ENCODE results near the gene RTCB.

RTCB gene

DNA sequence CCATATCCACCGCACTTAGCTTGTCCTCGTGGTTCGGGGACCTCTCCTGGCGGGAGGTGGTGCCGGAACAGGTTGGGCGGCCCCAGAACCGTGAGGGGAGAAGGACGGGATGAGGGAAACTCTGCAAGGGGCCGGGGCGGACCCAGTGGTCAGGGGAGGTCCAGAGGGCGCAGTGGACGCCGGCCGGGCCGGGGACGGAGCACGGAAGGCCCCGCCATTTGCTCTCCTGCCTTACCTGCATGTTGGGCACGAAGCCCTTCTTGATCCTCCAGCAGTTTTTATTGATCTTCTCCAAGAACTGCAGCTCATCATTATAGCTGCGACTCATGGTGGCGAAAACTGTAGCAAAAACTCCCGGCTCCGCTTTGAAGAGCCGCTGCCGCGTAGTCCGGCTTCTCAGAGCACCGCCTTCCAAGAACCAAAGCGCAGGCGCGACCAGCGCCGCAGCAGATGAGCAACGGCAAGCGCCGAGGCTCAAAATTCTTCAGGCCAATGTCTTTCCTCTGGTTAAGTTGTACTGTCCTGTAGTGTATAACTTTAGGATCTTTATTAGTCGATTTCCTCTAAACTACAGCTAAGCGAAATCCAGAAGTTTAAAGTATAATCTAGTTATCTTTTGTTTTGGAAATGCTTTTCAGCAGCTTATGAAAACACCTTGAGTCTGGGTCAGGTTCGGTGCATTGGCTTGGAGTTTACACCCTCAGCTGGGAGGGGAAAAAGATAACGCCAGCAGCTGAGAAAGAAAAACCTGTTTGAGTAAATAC, at the start of gene RTCB:
Gene RTCB (minus strand): TSS at position 419 of the 764 bp plus-strand sequence. CDS start 91 bp downstream, at position 328.
- DNase-seq (ENCODE audit: low spot score) = peak; percentile 86

DNA sequence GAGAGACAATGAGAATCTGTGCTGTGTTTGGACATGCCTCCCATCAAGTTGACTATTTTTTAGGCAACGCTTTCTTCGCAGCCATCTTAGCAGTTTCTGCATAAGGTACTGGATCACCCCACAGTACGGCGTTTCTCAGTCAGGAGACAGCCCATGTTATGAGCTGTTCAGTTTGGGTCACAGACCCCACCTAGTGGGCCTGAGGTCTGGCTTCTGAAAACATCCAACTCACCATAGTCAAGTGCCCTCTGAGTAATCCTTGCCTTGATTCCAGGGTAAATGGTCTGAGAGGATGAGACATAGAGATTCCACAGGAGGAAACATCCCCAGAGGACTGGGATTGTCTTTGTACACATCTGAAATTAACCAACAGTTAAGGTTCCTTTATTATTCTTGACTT, 45.0 kb upstream of the RTCB start:
- DNase-seq (ENCODE audit: low spot score) = no peak

DNA sequence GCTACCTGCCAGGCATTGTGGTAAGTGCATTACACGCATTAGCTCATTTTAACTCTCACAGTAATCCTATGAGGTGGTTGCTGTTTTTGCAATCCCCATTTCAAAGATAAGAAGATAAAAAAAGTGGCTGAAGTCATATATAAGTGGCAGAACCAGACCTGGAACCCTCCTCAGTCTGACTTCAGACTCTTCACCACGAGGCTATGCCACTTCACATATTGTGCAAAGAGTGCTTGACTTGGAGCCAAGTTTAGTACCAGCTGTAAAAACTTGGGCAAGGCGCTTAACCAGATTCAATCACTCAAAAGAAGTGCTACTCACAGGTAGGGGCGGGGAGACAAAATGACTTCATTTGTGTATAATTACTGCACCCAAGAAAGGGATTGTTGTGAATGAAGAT, 36.9 kb upstream of the RTCB start:
- no peak for DNase-seq (ENCODE audit: low spot score)

DNA sequence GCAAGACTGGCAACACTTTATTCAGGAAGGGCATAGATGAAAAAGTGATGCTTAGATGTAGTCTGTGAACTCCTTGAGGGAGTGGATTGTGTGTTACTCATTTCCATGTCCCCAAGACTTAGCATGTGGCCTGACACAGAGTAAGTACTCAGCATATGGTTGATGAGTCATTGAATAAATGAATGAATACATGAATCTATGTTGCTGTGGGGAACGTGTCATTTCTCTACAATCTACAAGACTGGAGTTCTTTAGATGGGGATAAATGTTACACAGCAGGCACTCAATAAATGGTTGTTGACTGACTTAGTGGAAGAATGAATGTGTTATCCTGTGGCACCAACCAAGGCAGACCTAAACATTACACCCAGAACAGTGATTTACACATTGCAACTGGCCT, 34.3 kb upstream of the RTCB start:
- DNase-seq (ENCODE audit: low spot score) = no peak

DNA sequence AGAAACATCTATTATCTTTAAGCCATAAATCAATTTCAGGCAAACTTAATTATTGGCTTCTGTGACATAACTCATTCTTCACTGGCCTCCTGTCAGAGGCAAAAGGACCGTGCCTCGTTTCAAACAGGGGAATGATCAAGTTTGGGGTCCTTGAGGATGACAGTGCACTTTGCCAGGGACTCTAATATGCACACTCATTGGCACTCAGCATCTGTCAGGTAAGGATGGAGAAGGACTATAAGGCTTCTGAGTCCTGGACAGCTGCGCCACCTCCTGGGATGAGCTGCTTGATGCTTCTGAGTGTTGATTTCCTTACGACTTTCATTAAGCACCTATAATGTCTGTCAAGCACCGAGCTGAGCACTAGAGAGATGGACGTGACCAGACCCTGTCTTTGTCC, 32.0 kb upstream of the RTCB start:
- peak; percentile 28 for DNase-seq (ENCODE audit: low spot score)

DNA sequence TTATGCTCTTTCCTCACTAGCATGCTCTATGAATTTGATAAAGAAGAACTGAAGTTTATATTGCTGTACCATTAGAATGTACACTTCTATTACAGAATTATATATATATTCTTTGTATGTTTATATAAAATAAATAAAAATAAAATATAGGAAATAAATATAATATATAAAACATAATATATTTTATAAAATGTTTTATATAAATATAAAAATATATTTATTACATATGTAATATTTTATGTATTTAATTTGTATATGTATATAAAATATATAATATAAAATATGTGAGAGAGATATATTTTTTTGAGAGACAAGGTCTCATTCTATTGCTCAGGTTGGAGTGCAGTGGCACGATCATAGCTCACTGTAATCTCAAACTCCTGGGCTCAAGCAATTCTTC, 18.3 kb upstream of the RTCB start:
- no peak for DNase-seq (ENCODE audit: low spot score)

DNA sequence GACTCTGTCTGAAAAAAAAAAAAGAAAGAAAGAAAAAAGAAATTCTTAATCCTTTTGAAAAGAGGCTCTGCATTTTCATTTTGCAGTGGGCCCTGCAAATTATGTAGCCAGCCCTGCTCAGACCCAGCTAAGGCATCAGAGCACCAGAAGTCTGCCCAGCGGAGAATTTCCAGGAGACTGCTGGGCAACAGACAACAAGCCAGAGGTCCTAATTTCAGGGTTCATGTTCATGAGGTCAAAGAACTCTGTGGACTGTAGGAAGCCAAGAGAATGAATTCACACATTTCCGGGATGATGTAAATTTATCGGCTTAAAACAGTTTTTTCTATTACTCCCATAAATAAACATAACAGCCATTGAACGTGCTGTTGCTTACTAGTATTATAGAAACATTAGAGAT, 14.8 kb upstream of the RTCB start:
- DNase-seq (ENCODE audit: low spot score) = no peak

DNA sequence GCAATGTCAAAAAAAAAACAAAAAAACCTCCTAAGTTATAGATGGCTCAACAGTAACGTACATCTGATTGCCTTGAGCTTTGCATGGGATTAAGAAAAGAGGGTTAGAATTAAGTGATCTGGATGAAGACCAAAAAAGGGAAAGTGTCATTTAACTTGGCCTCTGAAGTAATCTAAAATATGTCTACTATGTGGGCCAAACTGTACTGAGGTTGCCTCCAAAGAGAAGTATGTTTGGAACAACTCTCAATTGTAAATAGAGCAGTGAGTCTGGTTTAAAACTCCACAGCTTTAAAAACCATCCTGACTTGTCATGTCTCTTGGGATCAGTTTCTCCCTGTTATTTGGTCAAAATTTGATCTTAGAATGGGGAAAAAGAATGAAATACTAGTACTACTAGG, 11.6 kb upstream of the RTCB start:
- no peak for DNase-seq (ENCODE audit: low spot score)

DNA sequence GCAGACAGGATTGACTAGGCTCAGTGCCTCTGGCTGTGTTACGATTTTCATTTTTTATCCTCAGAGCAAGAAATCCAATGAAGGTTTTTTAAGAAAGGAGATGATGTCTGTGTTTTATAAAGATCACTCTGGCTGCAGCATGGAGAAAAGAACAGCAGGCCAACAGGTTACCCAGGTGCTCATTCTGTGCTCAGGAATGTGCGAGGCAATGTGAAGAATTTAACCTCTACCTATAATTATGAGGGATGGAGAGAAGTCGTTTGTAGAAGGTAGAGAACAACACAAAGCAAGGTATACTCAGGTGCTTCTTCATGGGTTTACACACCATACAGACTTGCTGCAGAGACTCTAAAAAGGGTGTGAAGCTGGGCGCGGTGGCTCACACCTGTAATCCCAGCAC, 10.0 kb upstream of the RTCB start:
- DNase-seq (ENCODE audit: low spot score) = no peak

DNA sequence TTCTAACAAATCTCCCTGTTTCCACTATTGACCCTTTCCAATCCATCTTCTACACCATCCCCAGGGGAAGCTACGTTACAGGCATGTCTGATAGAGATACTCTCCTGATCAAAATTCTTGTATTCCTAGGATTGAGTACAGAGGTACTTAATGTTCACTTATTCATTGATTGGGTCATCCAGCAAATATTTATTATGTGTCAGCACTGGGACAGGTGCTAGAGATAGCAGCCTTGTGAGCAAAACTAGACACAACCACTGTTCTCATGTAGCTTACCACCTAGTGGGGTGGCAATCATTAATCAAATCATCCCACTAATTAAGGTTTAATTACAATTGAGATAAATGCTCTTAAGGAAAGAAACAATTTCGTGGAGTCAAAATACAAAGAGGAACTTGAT, 9.4 kb upstream of the RTCB start:
- DNase-seq (ENCODE audit: low spot score) = no peak

DNA sequence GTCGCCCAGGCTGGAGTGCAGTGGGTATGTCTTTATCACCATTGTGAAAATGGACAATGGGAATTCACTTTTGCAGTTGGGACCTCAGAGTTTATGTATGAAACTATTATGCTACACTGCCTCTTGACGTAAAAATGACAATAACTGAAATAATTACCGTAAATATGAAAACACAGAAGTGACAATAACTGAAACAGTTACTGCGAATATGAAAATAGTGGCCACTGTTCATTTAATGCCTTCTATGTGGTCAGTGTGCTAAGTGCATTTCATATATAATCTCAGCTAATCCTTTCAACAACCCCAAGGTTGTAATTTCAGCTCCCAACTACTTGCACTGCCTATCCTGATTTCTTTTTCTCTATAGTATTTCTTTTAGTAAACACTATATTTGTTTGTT, 5.9 kb upstream of the RTCB start:
- no peak for DNase-seq (ENCODE audit: low spot score)

DNA sequence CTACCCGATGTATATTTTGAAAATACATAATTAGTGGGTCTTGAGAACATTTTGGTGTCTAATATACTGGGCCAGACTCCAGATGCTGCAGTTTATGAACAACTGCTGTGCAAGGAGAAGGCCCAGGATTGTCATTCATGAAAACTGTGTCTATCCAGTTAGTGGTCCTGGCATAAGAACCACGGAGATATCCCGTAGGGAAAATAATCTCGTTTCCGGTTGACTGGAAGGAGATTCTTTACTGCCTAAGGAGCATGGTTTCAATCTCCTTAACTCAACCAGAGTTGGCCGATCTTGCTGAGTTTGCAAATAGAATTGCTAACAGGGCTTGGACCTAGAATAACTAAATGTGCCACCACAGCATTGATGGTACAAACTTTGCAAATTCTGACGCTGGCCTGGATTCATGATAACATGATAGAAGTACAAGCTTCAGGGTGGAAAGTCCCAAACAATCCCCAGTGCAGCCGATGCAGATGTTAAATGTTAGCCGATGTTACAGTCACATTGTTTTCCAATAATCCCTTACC, 4.6 kb upstream of the RTCB start:
- DNase-seq (ENCODE audit: low spot score) = no peak

DNA sequence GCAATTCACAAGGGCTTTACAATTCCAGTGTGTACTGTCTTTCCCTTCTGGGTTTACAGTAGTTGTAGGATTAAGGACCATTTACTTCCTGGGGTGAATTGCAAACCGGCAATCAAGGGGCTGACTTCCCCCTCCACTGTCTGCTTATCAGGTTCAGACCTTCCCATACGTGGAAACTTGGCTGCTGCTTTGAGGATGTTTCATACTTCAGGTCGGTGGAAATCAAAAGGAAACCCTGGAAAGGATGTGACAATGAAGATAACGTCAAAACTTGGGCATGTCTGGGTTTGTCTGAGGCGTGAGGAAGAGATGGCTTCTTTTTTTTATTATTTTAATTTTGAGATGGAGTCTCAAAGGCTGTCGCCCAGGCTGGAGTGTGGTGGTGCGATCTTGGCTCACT, 2.1 kb upstream of the RTCB start:
- DNase-seq (ENCODE audit: low spot score) = no peak

DNA sequence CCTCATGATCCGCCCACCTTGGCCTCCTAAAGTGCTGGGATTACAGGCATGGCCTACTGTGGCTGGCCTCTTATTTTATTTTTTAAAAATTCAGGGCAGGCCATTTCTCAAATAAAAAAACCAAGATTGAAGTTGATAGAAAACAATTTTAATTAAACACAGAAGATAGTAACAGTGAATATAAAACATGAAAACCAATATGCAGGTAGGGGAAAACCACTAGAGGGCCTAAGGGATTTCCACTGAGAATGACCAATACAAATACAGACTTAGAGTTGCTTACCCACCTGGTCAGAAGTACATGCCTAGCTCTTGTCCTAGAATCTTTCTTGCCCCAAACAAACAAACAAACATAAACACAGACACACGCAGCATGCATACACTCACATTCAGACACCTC, 1.7 kb upstream of the RTCB start:
- peak; percentile 26 for DNase-seq (ENCODE audit: low spot score)

DNA sequence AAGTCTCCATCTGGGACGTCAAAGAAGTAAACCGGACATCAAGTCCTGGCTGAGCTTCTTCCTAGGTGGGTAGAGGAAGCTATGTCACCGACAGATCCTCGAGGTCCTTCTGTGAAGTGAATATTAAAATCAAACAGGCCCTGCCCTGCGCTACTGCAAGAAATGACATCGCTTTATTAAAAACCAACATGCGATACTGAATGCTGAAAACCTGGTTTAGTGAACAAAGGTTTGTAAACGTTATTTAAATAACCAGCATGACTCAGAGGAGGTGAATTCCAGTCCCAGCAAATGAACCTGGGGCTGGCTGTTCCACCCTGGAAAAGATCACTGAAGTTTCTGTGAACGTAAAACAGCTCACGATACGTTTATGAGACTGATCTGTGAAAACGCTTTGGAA, 645 bp downstream of the RTCB start:
- no peak for DNase-seq (ENCODE audit: low spot score)

DNA sequence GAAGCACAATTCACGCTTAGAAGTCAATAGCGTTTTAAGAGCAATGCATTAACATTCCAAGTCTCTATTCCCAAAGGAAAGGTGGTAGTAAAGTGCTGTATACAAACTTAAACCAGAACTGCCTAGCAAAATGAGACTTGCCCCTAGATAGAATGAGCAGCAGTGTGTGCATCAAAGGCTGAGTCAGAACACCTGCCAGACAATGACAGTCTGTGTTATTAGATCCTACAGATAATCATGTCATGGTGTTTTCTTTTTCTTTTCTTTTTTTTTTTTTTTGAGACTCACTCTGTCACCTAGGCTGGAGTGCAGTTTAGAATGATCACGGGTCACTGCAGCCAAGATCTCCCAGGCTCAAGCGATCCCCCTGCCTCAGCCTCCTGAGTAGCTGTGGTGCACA, 1.6 kb downstream of the RTCB start:
- no peak for DNase-seq (ENCODE audit: low spot score)

DNA sequence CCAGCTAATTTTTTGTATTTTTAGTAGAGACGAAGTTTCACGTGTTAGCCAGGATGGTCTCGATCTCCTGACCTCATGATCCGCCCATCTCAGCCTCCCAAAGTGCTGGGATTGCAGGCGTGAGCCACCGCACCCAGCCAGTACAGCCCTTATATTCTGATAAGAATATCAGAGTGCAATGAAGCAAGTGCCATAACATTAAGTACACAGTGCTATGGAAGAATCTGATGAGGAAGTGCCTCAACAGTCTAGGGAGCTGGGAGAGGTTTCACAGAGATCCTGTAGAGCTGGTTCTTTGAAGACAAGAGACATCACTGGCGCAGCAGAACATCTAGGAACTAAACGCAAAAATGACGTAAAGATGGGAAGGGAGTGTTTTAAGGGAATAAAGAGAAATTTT, 2.1 kb downstream of the RTCB start:
- no peak for DNase-seq (ENCODE audit: low spot score)

DNA sequence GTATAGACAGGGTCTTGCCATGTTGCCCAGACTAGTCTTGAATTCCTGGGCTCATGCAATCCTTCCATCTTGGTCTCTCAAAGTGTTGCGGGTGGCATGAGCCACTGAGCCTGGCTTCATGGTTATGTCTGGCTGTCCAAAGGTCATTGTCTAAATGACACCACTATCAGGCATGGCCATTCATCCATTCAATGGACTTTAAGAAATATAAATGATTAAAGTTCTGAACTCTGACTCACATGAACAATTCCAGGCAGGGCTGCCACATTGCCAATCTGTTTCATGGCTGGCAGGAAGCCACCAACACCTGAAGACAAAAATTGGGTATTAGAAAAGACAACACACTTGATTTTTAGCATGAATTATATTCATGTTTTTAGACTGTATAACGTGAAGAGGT, 4.1 kb downstream of the RTCB start:
- no peak for DNase-seq (ENCODE audit: low spot score)

DNA sequence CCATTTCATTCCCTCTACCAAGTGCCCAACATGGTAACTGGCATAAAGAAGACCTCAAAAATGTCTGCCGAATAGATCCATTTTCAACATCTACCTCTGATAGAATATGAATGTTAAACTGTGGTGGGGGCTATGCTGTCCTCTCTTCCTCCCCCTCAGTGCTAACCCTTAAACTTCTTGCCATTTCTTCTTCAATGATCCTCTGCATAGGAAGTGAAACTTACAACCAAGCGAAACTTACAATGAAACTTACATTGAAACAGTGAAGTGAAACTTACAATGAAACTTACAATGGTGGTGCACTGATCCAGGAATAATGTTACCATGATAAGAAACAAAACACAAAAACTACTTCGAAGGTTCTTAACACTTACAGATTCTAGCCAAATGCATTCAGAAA, 4.7 kb downstream of the RTCB start:
- no peak for DNase-seq (ENCODE audit: low spot score)

DNA sequence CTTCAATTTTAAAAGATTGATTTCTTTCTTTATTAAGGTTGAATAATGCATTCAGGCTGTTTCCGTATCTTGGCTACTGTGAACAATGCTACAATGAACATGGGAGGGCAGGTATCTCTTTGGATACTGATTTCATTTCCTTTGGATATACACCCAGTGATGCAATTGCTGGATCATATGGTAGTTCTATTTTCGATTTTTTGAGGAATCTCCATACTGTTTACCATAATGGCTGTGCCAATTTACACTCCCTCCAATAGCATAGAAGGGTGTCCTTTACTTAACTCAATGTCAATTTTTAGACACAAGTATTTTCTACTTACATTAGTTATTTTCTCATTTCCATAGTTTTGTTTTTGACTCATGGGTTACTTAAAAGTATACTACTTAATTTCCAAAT, 8.0 kb downstream of the RTCB start:
- DNase-seq (ENCODE audit: low spot score) = no peak

DNA sequence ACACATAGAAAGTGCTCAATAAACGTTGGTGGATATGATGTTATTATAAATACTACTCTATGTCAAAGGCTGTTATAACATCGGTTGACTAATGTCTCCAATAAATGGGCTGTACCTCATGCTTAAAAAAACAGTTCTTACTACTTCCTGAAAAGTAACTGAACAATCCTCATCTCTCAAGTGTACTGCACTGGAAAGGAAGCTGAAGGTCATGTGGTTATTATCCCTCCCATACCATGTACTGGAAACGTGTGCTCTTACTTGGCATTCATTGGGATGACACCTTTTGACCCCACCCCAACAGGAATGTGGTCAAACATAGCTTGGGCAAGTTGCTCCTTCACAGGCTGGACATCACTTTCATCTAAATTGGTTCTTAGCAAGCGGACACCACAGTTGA, 10.6 kb downstream of the RTCB start:
- no peak for DNase-seq (ENCODE audit: low spot score)

DNA sequence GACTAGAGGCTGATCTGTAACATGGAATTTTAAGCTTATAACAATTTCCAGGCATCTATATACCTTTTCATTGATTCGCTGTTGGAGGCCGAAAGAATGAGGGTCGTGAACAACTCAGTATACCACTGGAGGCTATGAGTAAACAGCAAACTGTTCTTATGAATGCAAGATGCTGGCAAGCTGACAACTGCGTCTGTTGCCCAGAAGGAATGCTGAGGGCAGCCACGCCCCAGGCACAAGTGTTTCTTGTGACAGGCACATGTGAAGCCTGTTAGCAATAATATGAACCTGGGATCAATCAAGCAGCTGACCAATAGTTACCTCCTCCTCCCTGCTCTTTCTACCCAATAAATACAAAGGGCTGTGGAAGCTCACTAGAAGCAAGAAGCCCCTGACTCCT, 15.3 kb downstream of the RTCB start:
- DNase-seq (ENCODE audit: low spot score) = no peak

DNA sequence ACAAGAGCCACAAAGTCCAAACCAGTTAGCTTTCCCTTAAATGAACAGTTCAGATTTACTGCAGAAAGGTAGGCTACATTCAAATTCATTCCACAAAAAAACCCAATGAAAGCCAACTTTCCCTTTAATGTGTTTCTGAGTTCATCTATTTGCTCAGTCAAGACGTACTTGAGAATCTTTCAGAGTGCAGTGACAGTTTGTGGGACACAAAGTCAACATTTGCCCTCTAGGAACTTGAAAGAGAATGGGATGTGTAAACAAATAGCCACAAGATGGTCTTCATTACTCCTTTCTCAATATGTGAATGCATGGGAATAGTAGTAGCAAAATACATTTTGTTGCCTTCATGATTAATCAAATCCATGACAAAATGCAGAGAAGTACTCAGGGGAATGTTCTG, 15.8 kb downstream of the RTCB start:
- no peak for DNase-seq (ENCODE audit: low spot score)

DNA sequence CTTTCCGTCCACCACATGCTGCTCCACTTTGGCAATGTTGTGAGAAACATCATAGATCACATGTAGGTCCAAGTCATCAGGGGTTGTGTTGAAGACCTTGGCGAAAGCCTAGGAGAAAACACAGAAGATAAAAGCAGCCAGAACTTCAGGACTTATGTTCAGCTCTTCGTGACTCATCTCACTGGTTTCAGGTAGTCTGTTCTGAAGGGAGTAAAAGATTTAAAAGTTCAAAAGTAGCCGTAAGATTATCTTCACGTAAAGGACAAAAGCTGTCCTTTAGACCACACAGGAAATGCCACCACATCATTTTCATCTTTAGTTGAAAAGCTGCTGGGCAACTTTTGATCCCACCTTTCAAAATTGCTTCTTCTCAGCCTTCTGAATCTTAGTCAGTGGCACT, 16.9 kb downstream of the RTCB start:
- DNase-seq (ENCODE audit: low spot score) = no peak
